Hepatocyte (in vitro differentiated cells): ENCODE data around the gene EHBP1. TPM values are rescaled to one million over a fixed set of nuclear protein-coding genes. Genes with fewer than 3 reads are reported as not detected.

Experiments
- DNase-seq: peaks from one replicate; pipeline ENCODE4 v3.0.0-alpha.2; 2016; ENCODE audit warnings: low spot score
- H2AFZ ChIP-seq: fragments of 200-600 bp; sonication (generic); 2 replicates; pipeline ENCODE4 v1.6.0; 2016; ENCODE audit warnings: antibody characterized with exemption, mild to moderate bottlenecking
- H3K27ac ChIP-seq: fragments of 200-600 bp; sonication (generic); 2 replicates; pipeline ENCODE4 v1.5.1; 2016; ENCODE audit warnings: mild to moderate bottlenecking
- H3K27me3 ChIP-seq: fragments of 200-600 bp; sonication (generic); 2 replicates; pipeline ENCODE4 v1.6.1; 2016
- H3K36me3 ChIP-seq: fragments of 200-600 bp; sonication (generic); replicated peaks from 2 replicates; pipeline ENCODE4 v1.5.1; 2016; ENCODE audit warnings: low read depth; ENCODE audit not compliant: insufficient read depth
- H3K4me1 ChIP-seq: fragments of 200-600 bp; sonication (generic); 2 replicates; pipeline ENCODE4 v1.5.1; 2016; ENCODE audit warnings: mild to moderate bottlenecking, moderate library complexity; ENCODE audit not compliant: insufficient read depth
- H3K4me2 ChIP-seq: fragments of 200-600 bp; sonication (generic); 2 replicates; pipeline ENCODE4 v1.6.0; 2016
- H3K4me3 ChIP-seq: fragments of 200-600 bp; sonication (generic); 2 replicates; pipeline ENCODE4 v1.5.1; 2016; ENCODE audit warnings: mild to moderate bottlenecking
- H3K79me2 ChIP-seq: fragments of 200-600 bp; sonication (generic); 2 replicates; pipeline ENCODE4 v1.6.0; 2017; ENCODE audit warnings: mild to moderate bottlenecking
- H3K9me2 ChIP-seq: fragments of 200-600 bp; sonication (generic); replicated peaks from 2 replicates; pipeline ENCODE4 v1.6.0; 2017; ENCODE audit warnings: mild to moderate bottlenecking; ENCODE audit not compliant: insufficient read depth
- H3K9me3 ChIP-seq: fragments of 200-600 bp; sonication (generic); 2 replicates; pipeline ENCODE4 v1.5.1; 2016; ENCODE audit warnings: low read depth, mild to moderate bottlenecking
- H4K20me1 ChIP-seq: fragments of 200-600 bp; sonication (generic); 2 replicates; pipeline ENCODE4 v1.6.0; 2016; ENCODE audit warnings: mild to moderate bottlenecking; ENCODE audit not compliant: insufficient read depth, poor library complexity, severe bottlenecking
- CTCF ChIP-seq: fragments of 200-600 bp; sonication (generic); IDR thresholded peaks from 2 replicates; pipeline ENCODE4 v1.5.1; 2016; ENCODE audit warnings: antibody characterized with exemption, mild to moderate bottlenecking; ENCODE audit not compliant: poor library complexity
- EZH2 ChIP-seq: fragments of 200-600 bp; sonication (generic); IDR thresholded peaks from 2 replicates; pipeline ENCODE4 v1.6.1; 2016; ENCODE audit warnings: antibody characterized with exemption, mild to moderate bottlenecking, borderline replicate concordance
- EZH2phosphoT487 ChIP-seq: fragments of 200-600 bp; sonication (generic); IDR thresholded peaks from one replicate; pipeline ENCODE4 v1.6.1; 2018; ENCODE audit warnings: antibody characterized with exemption, mild to moderate bottlenecking, low read depth, moderate library complexity; ENCODE audit not compliant: unreplicated experiment, severe bottlenecking
- WGBS: methylation state at CpG from one replicate; pipeline ENCODE4 v1.1.6; 2016; ENCODE audit warnings: low lambda C conversion rate; ENCODE audit errors: missing lambda C conversion rate; 5-methylcytosine and 5-hydroxymethylcytosine counted together
- polyA plus RNA-seq: library from polyadenylated mRNA; unstranded; fragments of >200 nt; fragmentation: Nextera tagmentation; extraction: Ambion mirVana; gene quantifications from 2 replicates; pipeline ENCODE4 v1.2.1, GENCODE V29; 2016
- total RNA-seq: library from RNA; depleted of rRNA; stranded (reverse); fragments of >200 nt; gene quantifications from 2 replicates; pipeline ENCODE4 v1.2.3, GENCODE V29; 2014

The EHBP1 gene
- total and polyA plus RNA-seq, 2 experiments from 2014 or later: 11.4 to 34.6 TPM

- peaks cover 85% of the 10 kb centered on the region for H3K27me3 ChIP-seq
- WGBS: 5% methylated on average over 69 of the region's 71 CpGs
- H3K36me3 ChIP-seq: no peaks in the 10 kb centered on the region
These were observed 342.1 kb downstream of the EHBP1 start for GRCh38 chr2:63047321-63048279.

GRCh38 chr2:63048367-63049171 is 343.1 kb downstream of the EHBP1 start:
- H3K36me3 ChIP-seq: no peaks in the 10 kb centered on the region
- DNase-seq: peak; percentile 30
- 3% methylated on average over 61 of the region's 61 CpGs for WGBS
- H3K9me3 ChIP-seq: no peaks in the 10 kb centered on the region
- no peak overlapping the region for H3K27ac ChIP-seq
- peak overlapping the region; percentile 99 for H3K4me2 ChIP-seq
- H3K79me2 ChIP-seq: no peaks in the 10 kb centered on the region
- peak overlapping the region; percentile 24 for H2AFZ ChIP-seq
- no peak overlapping the region for H3K4me3 ChIP-seq
- peaks cover 36% of the 10 kb centered on the region for H3K4me1 ChIP-seq
- no peak for TF ChIP-seq CTCF
- peak; percentile 83 for TF ChIP-seq EZH2phosphoT487
- peak; percentile 75 for TF ChIP-seq EZH2
- peaks cover 34% of the 10 kb centered on the region for H4K20me1 ChIP-seq
- H3K9me2 ChIP-seq: no peaks in the 10 kb centered on the region
- peaks cover 92% of the 10 kb centered on the region for H3K27me3 ChIP-seq

More at GRCh38 chr2:63047321-63048279, 342.1 kb downstream of the EHBP1 start:
- Histone ChIP-seq H3K9me2 (no peaks in the 10 kb centered on the region), H3K27ac (no peak overlapping the region), H3K9me3 (no peaks in the 10 kb centered on the region), H3K79me2 (no peaks in the 10 kb centered on the region), H4K20me1 (peaks cover 34% of the 10 kb centered on the region), H3K4me2 (peak overlapping the region; percentile 99), H2AFZ (no peak overlapping the region), H3K4me3 (peak overlapping the region; percentile 24), H3K4me1 (peaks cover 36% of the 10 kb centered on the region)
- no peak for TF ChIP-seq EZH2phosphoT487
- TF ChIP-seq CTCF: peak; percentile 21
- TF ChIP-seq EZH2: peak; percentile 71
- peak; percentile 40 for DNase-seq

GRCh38 chr2:63049211-63049969 is 343.9 kb downstream of the EHBP1 start:
- Histone ChIP-seq H3K27me3 (peaks cover 95% of the 10 kb centered on the region), H3K9me2 (no peaks in the 10 kb centered on the region), H4K20me1 (peaks cover 34% of the 10 kb centered on the region), H3K79me2 (no peaks in the 10 kb centered on the region), H3K27ac (no peak overlapping the region), H2AFZ (peak overlapping the region; percentile 71), H3K4me1 (peaks cover 44% of the 10 kb centered on the region), H3K4me2 (peak overlapping the region; percentile 99), H3K4me3 (peak overlapping the region; percentile 41), H3K36me3 (no peaks in the 10 kb centered on the region), H3K9me3 (no peaks in the 10 kb centered on the region)
- 2% methylated on average over 39 of the region's 39 CpGs for WGBS
- DNase-seq: peak; percentile 15
- TF ChIP-seq EZH2phosphoT487 (peak; percentile 85), EZH2 (peak; percentile 71), CTCF (no peak)
